GM11168 (cell line): Measurements from ENCODE around the gene RBM24.
"Not testable (repeated sequence)": the region's sequence is repeated elsewhere in the genome, so short reads cannot be mapped to it uniquely, and the experiment has no call there.

ENCODE experiments used
- in situ Hi-C: fragments of 300-500 bp; cut with MboI; formaldehyde crosslinking; loops from one replicate; pipeline ENCODE4 v1.12.0; 2022; ENCODE audit warnings: low sequenced_read_pairs; ENCODE audit not compliant: unreplicated experiment

The RBM24 gene

DNA sequence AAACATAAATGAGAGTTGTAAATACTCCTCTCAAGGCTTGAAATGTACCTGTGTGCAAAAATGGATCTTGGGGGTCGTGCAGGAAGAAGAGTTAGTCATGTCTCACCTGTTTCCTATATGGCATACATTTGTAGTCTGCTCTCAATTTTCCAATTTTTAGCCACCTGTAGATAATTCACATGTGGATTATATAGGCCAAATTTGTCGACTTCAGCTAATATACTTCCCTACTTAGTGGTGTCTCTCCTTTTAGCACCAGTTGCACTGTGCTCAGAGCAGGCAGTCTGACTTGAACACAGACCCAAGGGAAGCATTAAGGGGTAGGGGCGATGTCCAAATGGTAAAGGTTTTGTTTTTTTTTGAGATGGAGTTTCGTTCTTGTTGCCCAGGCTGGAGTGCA is 1.9 kb downstream of the RBM24 start:
- in situ Hi-C loops = no loop called here

- in situ Hi-C loops = no loop called here
Measured at GRCh38 chr6:17289630-17290061, 8.5 kb downstream of the RBM24 start.

DNA sequence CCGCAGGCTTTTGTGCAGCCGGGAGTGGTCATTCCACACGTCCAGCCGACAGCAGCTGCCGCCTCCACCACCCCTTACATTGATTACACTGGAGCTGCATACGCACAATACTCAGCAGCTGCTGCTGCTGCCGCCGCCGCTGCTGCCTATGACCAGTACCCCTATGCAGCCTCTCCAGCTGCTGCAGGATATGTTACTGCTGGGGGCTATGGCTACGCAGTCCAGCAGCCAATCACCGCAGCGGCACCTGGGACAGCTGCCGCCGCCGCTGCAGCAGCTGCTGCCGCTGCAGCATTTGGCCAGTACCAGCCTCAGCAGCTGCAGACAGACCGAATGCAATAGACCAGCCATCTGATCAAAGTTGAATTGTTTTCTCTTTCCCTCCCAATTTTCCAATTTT is 10.6 kb downstream of the RBM24 start:
- in situ Hi-C loops = no loop called here

DNA sequence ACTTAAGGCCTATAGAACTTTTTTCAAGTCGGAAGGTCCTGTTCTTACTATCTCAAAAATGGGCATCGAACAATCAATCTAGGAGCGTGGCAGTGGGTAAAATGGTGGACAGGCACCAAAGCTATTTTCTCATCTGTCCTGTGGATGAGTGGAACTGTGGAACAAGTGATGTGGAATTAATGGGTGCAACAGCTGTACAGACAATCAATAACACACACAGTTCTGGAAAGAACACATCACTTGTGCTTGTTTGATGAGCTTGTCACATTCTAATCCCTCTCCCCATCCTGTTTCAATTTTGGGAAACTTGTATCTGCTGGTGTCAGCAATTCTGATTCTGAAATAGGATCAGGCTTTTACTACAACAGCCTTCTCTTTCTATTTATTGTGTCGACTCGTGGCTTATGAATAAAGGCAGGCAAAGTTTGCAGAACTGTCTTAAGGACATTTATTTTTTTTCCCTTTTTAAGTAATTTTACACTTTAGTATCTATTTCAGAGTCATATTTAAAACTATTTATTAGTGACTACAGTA is 11.5 kb downstream of the RBM24 start:
- in situ Hi-C loops = no loop called here

DNA sequence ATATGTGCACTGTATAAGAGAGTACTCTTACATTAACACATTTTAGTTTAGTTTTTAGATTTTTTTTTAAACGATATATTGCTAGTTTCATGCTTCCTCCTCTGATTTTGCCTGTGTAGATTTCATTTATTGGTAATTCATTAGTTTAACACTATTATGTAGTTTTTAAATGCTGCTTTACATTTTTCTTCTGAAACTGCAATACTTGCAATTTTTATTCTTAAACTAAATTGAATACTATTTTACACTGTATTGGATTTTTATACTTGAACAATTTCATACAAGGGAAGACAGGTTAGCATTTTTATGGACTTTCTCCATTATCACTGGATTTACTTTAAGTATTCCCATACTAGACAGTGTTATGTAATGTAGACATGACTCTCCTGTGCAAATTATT is 12.2 kb downstream of the RBM24 start:
- in situ Hi-C loops = no loop called here

- in situ Hi-C loops = no loop called here
Measured at GRCh38 chr6:17297271-17298080, 16.3 kb downstream of the RBM24 start.

GRCh38 chr6:17298257-17298656 is 17.1 kb downstream of the RBM24 start:
- in situ Hi-C loops = no loop called here

GRCh38 chr6:17299222-17299621 is 18.1 kb downstream of the RBM24 start:
- in situ Hi-C loops = no loop called here

GRCh38 chr6:17299750-17300149 is 18.6 kb downstream of the RBM24 start:
- in situ Hi-C loops = no loop called here

DNA sequence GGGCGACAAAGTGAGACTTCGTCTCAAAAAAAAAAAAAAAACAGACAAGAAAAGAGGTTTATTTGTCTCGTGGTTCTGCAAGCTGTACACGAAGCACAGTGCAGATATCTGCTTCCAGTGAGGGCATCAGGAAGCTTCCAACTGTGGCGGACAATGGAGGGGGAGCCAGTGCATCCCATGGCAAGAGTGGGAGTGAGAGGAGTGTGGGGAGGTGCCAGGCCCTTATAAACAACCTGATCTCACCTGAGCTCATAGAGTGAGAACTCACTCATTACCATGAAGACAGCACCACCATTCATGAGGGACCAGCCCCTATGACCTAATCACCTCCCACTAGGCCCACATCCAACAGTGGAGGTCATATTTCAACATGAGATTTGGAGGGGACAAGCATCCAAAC is 19.5 kb downstream of the RBM24 start:
- in situ Hi-C loops = no loop called here

GRCh38 chr6:17303444-17303843 is 22.3 kb downstream of the RBM24 start:
- in situ Hi-C loops = no loop called here

DNA sequence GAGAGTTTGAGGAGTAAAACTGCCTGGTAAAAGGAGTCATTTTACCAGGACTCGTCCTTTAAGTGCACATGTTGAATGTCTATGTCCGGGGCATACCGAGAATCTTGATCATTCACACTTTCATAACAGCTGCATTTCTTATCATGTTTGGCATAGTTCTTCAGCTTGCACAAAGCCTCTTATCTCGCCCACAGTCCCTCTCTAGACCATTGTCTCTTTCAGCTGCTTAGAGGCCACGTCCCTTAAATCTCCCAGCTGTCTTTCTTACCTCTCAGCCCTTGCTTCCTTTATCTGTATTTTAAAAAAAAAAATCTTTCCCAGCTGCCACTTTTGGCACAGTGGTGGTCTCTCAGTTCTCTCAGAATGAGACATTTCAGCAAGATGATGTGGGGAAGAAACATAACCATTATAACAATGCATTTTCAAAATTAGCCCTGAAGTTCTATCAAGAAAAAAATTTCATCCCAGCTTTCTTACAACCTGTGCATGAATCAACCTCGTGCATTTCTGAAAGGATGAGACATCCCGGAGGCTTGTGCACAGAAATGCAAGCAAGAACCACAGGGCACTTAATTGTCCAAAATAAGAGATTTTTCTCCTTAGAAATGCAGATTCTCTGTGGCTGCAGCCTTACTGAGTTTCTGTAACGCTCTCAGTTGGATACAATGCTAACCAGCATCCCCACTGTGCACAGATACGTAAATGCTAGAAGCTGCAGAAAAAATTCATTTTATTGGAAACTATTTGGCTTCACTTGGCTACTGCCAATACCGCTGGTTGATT is 24.2 kb downstream of the RBM24 start:
- in situ Hi-C loops = no loop called here

DNA sequence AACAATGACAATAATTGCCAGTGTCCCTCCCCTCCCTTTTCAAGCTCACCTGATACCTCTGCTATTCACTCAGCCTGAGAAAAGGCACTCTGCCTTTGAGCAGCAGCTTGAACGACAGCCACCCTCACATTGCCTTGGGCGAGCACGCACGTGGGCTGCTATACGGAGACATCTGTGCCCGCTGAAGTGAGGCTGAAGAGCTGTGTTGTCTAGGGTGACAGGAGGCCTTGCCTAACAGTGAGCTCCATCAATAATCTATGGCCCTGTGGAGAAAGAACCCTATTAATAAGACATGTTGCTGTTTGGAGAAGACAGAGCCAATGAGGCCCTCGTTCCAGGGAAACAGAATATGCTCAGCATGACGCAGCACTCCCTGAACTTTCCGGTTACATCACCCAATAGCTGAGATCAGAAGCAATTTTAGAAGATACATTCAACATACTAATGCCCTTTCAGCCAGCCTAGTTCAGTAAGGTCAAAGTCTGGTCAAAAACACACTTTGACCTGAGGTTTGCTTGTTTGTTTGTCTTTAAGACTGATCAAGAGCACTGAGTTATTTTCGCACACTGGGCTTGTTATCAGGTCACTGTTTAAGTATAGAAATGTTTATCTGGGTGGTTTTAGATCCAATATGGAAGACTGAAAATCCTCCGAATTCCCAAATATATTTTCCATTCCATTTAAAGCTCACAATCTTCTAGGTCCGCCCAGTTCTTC is 30.6 kb downstream of the RBM24 start:
- in situ Hi-C loops = no loop called here

DNA sequence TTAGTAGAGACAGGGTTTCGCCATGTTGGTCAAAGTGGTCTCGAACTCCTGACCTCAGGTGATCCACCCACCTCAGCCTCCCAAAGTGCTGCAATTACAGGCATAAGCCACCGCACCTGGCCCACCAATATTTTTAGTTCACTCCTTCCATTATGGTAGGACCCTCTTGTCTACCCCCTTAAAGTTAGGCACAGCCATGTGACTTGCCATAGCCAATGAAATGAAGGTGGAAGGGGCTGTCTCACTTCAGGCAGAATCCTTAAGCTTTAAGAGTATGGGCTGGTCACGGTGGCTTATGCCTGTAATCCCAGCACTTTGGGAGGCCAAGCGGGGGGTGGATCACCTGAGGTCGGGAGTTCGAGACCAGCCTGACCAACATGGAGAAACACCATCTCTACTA is 32.1 kb downstream of the RBM24 start:
- in situ Hi-C loops = not testable (repeated sequence)

- in situ Hi-C loops = no loop called here
Measured at GRCh38 chr6:17313971-17314370, 32.8 kb downstream of the RBM24 start.

GRCh38 chr6:17315262-17315661 is 34.1 kb downstream of the RBM24 start:
- in situ Hi-C loops = no loop called here

- in situ Hi-C loops = no loop called here
Measured at GRCh38 chr6:17318435-17319165, 37.4 kb downstream of the RBM24 start.

- in situ Hi-C loops = not testable (repeated sequence)
Measured at GRCh38 chr6:17320266-17320665, 39.1 kb downstream of the RBM24 start.

DNA sequence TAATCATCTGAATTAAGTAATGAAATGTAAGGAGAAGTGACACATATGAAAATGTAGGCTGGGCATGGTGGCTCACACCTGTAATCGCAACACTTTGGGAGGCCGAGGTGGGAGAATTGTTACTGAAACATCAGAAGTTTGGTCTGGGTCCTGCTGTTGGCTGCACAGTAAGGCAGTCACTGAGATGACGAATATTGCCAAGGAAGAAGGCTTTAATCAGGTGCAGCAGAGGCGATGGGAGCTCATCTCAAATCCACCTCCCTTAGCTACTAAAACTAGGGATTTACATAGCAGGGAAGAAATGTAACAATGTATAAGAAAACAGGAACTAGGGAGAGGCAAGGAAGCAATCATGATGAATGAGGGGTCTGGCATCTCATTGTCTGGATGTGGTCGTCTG is 50.1 kb downstream of the RBM24 start:
- in situ Hi-C loops = no loop called here

GRCh38 chr6:17334265-17334664 is 53.1 kb downstream of the RBM24 start:
- in situ Hi-C loops = no loop called here
